K562 (cell line): Measurements from ENCODE around the gene EPHA2. TPM values are rescaled to one million over a fixed set of nuclear protein-coding genes. Genes with fewer than 3 reads are reported as not detected.

Experiments used
- BRD4 ChIP-seq: fragments of 200-600 bp; sonication (generic); IDR thresholded peaks from 2 replicates; pipeline ENCODE4 v1.6.1; 2017; ENCODE audit warnings: inconsistent platforms
- CLOCK ChIP-seq: fragments of 250-450 bp; sonication (Bioruptor Pico); IDR thresholded peaks from 2 replicates; pipeline ENCODE4 v1.4.0; 2020; ENCODE audit warnings: mild to moderate bottlenecking, moderate library complexity, borderline replicate concordance
- CREB3L1 ChIP-seq: fragments of 450-650 bp; IDR thresholded peaks from 2 replicates; pipeline ENCODE4 v1.6.1; 2014; ENCODE audit warnings: low read depth, mild to moderate bottlenecking, moderate library complexity, borderline replicate concordance
- CTBP1 ChIP-seq: fragments of 450-650 bp; IDR thresholded peaks from 2 replicates; pipeline ENCODE4 v1.6.1; 2016; ENCODE audit warnings: borderline replicate concordance
- DNMT1 ChIP-seq: fragments of 450-650 bp; IDR thresholded peaks from 2 replicates; pipeline ENCODE4 v1.6.1; 2016; ENCODE audit warnings: antibody characterized with exemption, mild to moderate bottlenecking
- IRF1 ChIP-seq: sonication (generic); formaldehyde crosslinking; IDR thresholded peaks from 2 replicates; pipeline ENCODE4 v1.8.0; 2022; ENCODE audit warnings: missing genetic modification reagents, mild to moderate bottlenecking, borderline replicate concordance
- JUN ChIP-seq, 2 experiments: sonication (generic) in 1 of 2; formaldehyde crosslinking in 1 of 2; IDR thresholded peaks; 2 replicates each; pipeline versions ENCODE4 v1.6.1 to v1.8.0; 2012 to 2022; ENCODE audit warnings: borderline replicate concordance in 2 of 2, mild to moderate bottlenecking in 2 of 2, improper control_type of control experiment in 1 of 2, low read depth in 1 of 2, low read length in 1 of 2, missing genetic modification reagents in 1 of 2
- KDM4B ChIP-seq, 2 experiments: fragments of 450-650 bp in 1 of 2; sonication (generic) in 1 of 2; IDR thresholded peaks; 2 replicates each; pipeline ENCODE4 v1.6.1; 2016 to 2017; ENCODE audit warnings: borderline replicate concordance in 2 of 2, antibody characterized with exemption in 1 of 2, low read depth in 1 of 2, mild to moderate bottlenecking in 1 of 2
- MTF1 ChIP-seq: fragments of 250-450 bp; sonication (Bioruptor Pico); IDR thresholded peaks from 2 replicates; pipeline ENCODE4 v1.9.0; 2021; ENCODE audit warnings: moderate library complexity, mild to moderate bottlenecking, inconsistent platforms, borderline replicate concordance
- MXD1 ChIP-seq: fragments of 250-450 bp; sonication (Bioruptor Pico); IDR thresholded peaks from 2 replicates; pipeline ENCODE4 v1.8.0; 2021; ENCODE audit warnings: borderline replicate concordance, mild to moderate bottlenecking, moderate library complexity; ENCODE audit not compliant: poor library complexity, severe bottlenecking
- NCOA1 ChIP-seq: fragments of 450-650 bp; IDR thresholded peaks from 2 replicates; pipeline ENCODE4 v1.6.1; 2016; ENCODE audit warnings: low read depth
- NCOR1 ChIP-seq: fragments of 450-650 bp; IDR thresholded peaks from 2 replicates; pipeline ENCODE4 v1.6.1; 2016; ENCODE audit warnings: mild to moderate bottlenecking, moderate library complexity
- NR2C1 ChIP-seq, 2 experiments: fragments of 450-650 bp; IDR thresholded peaks; 2 replicates each; pipeline ENCODE4 v1.6.1; 2017; ENCODE audit warnings: mild to moderate bottlenecking in 2 of 2, antibody characterized with exemption in 1 of 2, inconsistent platforms in 1 of 2, missing compliant biosample characterization in 1 of 2, missing genetic modification characterization in 1 of 2
- NR2C2 ChIP-seq, 2 experiments: fragments of 200-800 bp in 1 of 2; sonication (Bioruptor generic) in 1 of 2; sonication (generic) in 1 of 2; formaldehyde crosslinking in 1 of 2; IDR thresholded peaks; 2 replicates each; pipeline versions ENCODE4 v1.6.1 to v1.8.0; 2016 to 2022; ENCODE audit warnings: mild to moderate bottlenecking in 1 of 2, missing compliant biosample characterization in 1 of 2, missing genetic modification characterization in 1 of 2, missing genetic modification reagents in 1 of 2
- SRF ChIP-seq, 2 experiments: fragments of 250-450, 450-650 bp in 1 of 2; sonication (Bioruptor Pico) in 1 of 2; sonication (generic) in 1 of 2; formaldehyde crosslinking; IDR thresholded peaks; 2 replicates each; pipeline versions ENCODE4 v1.5.0 to v1.5.1; 2020 to 2022; ENCODE audit warnings: mild to moderate bottlenecking in 1 of 2, missing genetic modification reagents in 1 of 2
- ZKSCAN8 ChIP-seq: fragments of 200-800 bp; sonication (Bioruptor generic); IDR thresholded peaks from 2 replicates; pipeline ENCODE4 v1.6.1; 2016; ENCODE audit warnings: missing genetic modification characterization, missing compliant biosample characterization
- ZNF586 ChIP-seq: fragments of 450-650 bp; formaldehyde crosslinking; conservative IDR thresholded peaks from 2 replicates; pipeline ENCODE4 v1.4.0; 2020; ENCODE audit warnings: mild to moderate bottlenecking, moderate library complexity
- ZNF644 ChIP-seq: fragments of 200-800 bp; sonication (Bioruptor generic); IDR thresholded peaks from 2 replicates; pipeline ENCODE4 v1.6.1; 2016; ENCODE audit warnings: low read depth, missing genetic modification characterization, missing compliant biosample characterization
- polyA plus RNA-seq, 8 experiments: library from polyadenylated mRNA; depleted of rRNA in 4 of 8; stranded (reverse) in 5 of 8; unstranded in 3 of 8; fragments of >200 nt; fragmentation: Nextera tagmentation in 2 of 8; fragmentation: Illumina TruSeq in 1 of 8; extraction: Ambion mirVana in 2 of 8; extraction: Trizol in 1 of 8; gene quantifications; 2 replicates each; pipeline versions ENCODE4 v1.2.1 to v1.2.3, GENCODE V29; 2011 to 2014; ENCODE audit warnings: inconsistent platforms in 1 of 8, missing spikeins in 1 of 8
- total RNA-seq, 7 experiments: library from RNA; depleted of rRNA in 6 of 7; stranded (reverse); fragments of >200 nt in 6 of 7; fragmentation: Illumina TruSeq in 2 of 7; extraction: Trizol in 2 of 7; gene quantifications; 2 replicates each; pipeline versions ENCODE4 v1.2.1 to v1.2.3, GENCODE V29; 2011 to 2021; ENCODE audit warnings: low replicate concordance in 1 of 7

Gene EPHA2
- total and polyA plus RNA-seq, 9 of the 15 experiments (the other 6 are each of a cell fraction or from before 2014, with no cell fraction given) = 0.04 to 0.40 (median 0.07) TPM; not detected in 4

GRCh38 chr1:16145662-16146278 lies 10.1 kb downstream of the EPHA2 start (continued):
- TF ChIP-seq JUN (IDR thresholded peaks at IDR 0.05; ENCODE audit: borderline replicate concordance, low read depth, low read length) = 0 out of 2 replicates have a peak, but pooled peaks have one; percentile 30
- TF ChIP-seq JUN (CRISPR knock-in tag; IDR thresholded peaks at IDR 0.05; ENCODE audit: borderline replicate concordance) = no peak
- TF ChIP-seq ZKSCAN8 (CRISPR knock-in tag) = no peak
- TF ChIP-seq DNMT1 = no peak
- TF ChIP-seq CREB3L1 = peak; percentile 49
- no peak for TF ChIP-seq NR2C1 (IDR thresholded peaks at IDR 0.05)
- TF ChIP-seq NR2C1 (tag; IDR thresholded peaks at IDR 0.05) = no peak
- TF ChIP-seq NCOA1 = no peak
- TF ChIP-seq CTBP1 = peak; percentile 66; the same call in 1 of the 2 replicates
- no peak for TF ChIP-seq IRF1 (CRISPR knock-in tag)
- no peak for TF ChIP-seq KDM4B (IDR thresholded peaks at IDR 0.05; ENCODE audit: borderline replicate concordance in 2 of 2, low read depth in 1 of 2)
- TF ChIP-seq SRF (CRISPR knock-in tag; IDR thresholded peaks at IDR 0.05) = no peak
- no peak for TF ChIP-seq ZNF586 (CRISPR knock-in tag)
- TF ChIP-seq MTF1 (CRISPR knock-in tag) = no peak
- TF ChIP-seq MXD1 (CRISPR knock-in tag) = no peak
- no peak for TF ChIP-seq BRD4
- no peak for TF ChIP-seq NR2C2 (CRISPR knock-in tag; IDR thresholded peaks at IDR 0.05)
- TF ChIP-seq NR2C2 (tag; IDR thresholded peaks at IDR 0.05) = no peak
- no peak for TF ChIP-seq NCOR1
- TF ChIP-seq CLOCK (CRISPR knock-in tag) = no peak
- no peak for TF ChIP-seq ZNF644 (tag)
